ENCODE results near the gene CHERP.

GRCh38 chr19:16586991-16587832 is 45.0 kb upstream of the CHERP start:
- TF ChIP-seq POLR2A (IDR thresholded peaks at IDR 0.05) (no peak), CTCF (IDR thresholded peaks at IDR 0.05) (no peak)
